ENCODE data around the gene SUOX.

DNA sequence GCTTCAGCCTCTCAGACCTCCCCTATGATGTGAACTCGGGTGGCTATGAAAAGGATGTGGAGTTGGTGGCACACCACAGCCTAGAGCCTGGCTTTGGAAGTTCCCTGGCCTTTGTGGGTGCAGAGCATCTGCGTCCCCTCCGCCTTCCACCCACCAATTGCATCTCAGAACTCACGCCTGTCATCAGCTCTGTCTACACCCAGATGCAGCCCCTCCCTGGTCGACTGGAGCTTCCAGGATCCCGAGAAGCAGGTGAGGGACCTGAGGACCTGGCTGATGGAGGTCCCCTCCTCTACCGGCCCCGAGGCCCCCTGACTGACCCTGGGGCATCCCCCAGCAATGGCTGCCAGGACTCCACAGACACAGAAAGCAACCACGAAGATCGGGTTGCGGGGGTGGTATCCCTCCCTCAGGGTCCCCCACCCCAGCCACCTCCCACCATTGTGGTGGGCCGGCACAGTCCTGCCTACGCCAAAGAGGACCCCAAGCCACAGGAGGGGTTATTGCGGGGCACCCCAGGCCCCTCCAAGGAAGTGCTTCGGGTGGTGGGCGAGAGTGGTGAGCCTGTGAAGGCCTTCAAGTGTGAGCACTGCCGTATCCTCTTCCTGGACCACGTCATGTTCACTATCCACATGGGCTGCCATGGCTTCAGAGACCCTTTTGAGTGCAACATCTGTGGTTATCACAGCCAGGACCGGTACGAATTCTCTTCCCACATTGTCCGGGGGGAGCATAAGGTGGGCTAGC lies 37.7 kb downstream of the SUOX start:
- TF ChIP-seq, protein P1, sequence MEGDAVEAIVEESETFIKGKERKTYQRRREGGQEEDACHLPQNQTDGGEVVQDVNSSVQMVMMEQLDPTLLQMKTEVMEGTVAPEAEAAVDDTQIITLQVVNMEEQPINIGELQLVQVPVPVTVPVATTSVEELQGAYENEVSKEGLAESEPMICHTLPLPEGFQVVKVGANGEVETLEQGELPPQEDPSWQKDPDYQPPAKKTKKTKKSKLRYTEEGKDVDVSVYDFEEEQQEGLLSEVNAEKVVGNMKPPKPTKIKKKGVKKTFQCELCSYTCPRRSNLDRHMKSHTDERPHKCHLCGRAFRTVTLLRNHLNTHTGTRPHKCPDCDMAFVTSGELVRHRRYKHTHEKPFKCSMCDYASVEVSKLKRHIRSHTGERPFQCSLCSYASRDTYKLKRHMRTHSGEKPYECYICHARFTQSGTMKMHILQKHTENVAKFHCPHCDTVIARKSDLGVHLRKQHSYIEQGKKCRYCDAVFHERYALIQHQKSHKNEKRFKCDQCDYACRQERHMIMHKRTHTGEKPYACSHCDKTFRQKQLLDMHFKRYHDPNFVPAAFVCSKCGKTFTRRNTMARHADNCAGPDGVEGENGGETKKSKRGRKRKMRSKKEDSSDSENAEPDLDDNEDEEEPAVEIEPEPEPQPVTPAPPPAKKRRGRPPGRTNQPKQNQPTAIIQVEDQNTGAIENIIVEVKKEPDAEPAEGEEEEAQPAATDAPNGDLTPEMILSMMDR (IDR thresholded peaks at IDR 0.05; ENCODE audit: poor library complexity) = no peak
- TF ChIP-seq EZH2 (IDR thresholded peaks at IDR 0.05; ENCODE audit: borderline replicate concordance) = no peak

Data from hepatocyte (in vitro differentiated cells).